ENCODE results near the gene SCP2D1. TPM values are rescaled to one million over a fixed set of nuclear protein-coding genes. Genes with fewer than 3 reads are reported as not detected.

Gene SCP2D1
- total RNA-seq, 1 donor from 2014 or later = not detected

Other genes with a start within 250 kb of the SCP2D1 start
- 57.7 TPM for gene SMIM26, start 246.4 kb upstream of the SCP2D1 start, total RNA-seq
- 36.1 TPM for gene DTD1, start 225.7 kb upstream of the SCP2D1 start, total RNA-seq

All from esophagus mucosa (tissue), 1 donor.